KMS-11 (cell line): Measurements from ENCODE around the gene RAPGEF3.

Source experiments
- H2AFZ ChIP-seq: fragments of 200-600 bp; sonication (generic); 2 replicates; pipeline ENCODE4 v1.6.1; 2016; ENCODE audit warnings: antibody characterized with exemption, mixed run types, low read depth
- H3K27ac ChIP-seq: fragments of 200-600 bp; sonication (generic); 2 replicates; pipeline ENCODE4 v1.6.1; 2016; ENCODE audit warnings: mild to moderate bottlenecking, mixed run types
- H3K27me3 ChIP-seq: fragments of 200-600 bp; sonication (generic); 2 replicates; pipeline ENCODE4 v1.6.1; 2017; ENCODE audit warnings: mild to moderate bottlenecking, low read depth, mixed run types, moderate library complexity; ENCODE audit not compliant: insufficient read depth
- H3K36me3 ChIP-seq: fragments of 200-600 bp; sonication (generic); 2 replicates; pipeline ENCODE4 v1.6.1; 2017; ENCODE audit warnings: mild to moderate bottlenecking, mixed run types; ENCODE audit not compliant: insufficient read depth
- H3K4me1 ChIP-seq: fragments of 200-600 bp; sonication (generic); 2 replicates; pipeline ENCODE4 v1.6.1; 2016; ENCODE audit warnings: mild to moderate bottlenecking, low read depth, mixed run types; ENCODE audit not compliant: poor library complexity, severe bottlenecking
- H3K4me2 ChIP-seq: fragments of 200-600 bp; sonication (generic); 2 replicates; pipeline ENCODE4 v1.7.0; 2016; ENCODE audit warnings: mild to moderate bottlenecking, mixed run types
- H3K4me3 ChIP-seq: fragments of 200-600 bp; sonication (generic); IDR thresholded peaks from 2 replicates; pipeline ENCODE4 v1.6.1; 2017; ENCODE audit warnings: low read depth, low read length, mixed read lengths; ENCODE audit not compliant: insufficient read depth
- H3K79me2 ChIP-seq: fragments of 200-600 bp; sonication (generic); 2 replicates; pipeline ENCODE4 v1.6.1; 2016; ENCODE audit warnings: low read depth, mixed run types; ENCODE audit not compliant: insufficient read depth
- H3K9ac ChIP-seq: fragments of 200-600 bp; sonication (generic); 2 replicates; pipeline ENCODE4 v1.6.1; 2016; ENCODE audit warnings: mild to moderate bottlenecking, mixed run types
- H4K20me1 ChIP-seq: fragments of 200-600 bp; sonication (generic); 2 replicates; pipeline ENCODE4 v1.6.1; 2016; ENCODE audit warnings: mild to moderate bottlenecking, mixed run types; ENCODE audit not compliant: insufficient read depth
- TF ChIP-seq, protein P1 (sequence below): fragments of 200-600 bp; sonication (generic); conservative IDR thresholded peaks from 2 replicates; pipeline ENCODE4 v1.6.1; 2017; ENCODE audit warnings: low read depth, mild to moderate bottlenecking, antibody characterized with exemption, low read length, moderate library complexity, mixed read lengths

Gene RAPGEF3

DNA sequence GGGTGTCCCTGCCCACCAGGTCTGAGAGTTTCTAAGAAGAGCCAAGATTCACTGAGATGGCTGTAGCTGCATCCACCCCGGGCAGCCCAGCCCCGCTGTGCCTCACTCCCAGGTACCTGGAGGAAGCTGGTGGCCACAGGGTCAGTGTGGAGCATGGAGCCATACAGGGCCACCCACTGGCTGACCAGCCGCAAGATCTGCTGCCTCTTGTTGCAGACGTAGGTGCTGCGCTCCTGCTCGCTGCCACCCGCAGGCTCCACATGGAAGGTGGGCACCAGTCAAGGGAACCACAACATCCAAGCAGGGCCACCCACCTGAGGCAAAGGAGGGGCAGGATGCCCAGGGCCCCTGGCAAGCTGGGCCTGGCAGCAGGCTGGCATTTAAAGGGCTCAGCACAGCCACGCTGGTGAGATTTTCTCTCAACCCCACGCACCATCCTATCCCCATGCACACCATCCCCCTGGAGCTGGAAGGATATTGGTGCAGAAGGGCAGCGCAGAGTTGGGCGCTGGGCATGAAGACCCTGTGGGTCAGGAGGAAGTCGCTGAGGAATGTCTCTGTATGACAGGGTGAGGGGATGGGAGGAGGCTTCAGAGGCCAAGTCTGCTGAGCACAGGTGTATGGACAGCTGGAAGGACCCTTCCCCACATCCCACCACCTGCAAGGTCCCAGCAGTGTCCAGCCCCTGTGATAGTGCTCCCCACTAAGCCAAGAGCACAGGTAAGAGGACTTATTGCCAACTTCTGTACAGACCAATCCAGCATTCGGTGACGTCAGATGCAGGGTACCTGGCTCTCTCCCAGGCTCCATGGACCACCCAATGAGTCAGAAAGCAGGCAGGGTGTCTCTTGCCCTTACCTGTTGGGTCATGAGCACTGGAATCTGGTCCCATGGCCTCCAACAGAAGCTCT, 10.8 kb downstream of the RAPGEF3 start:
- Histone ChIP-seq H3K27me3 (no peaks in the 10 kb centered on the region), H4K20me1 (no peaks in the 10 kb centered on the region), H3K9ac (no peak overlapping the region), H2AFZ (no peak overlapping the region), H3K27ac (no peak overlapping the region), H3K4me3 (no peak overlapping the region), H3K36me3 (no peaks in the 10 kb centered on the region), H3K4me1 (peaks cover 29% of the 10 kb centered on the region), H3K4me2 (no peak overlapping the region), H3K79me2 (no peaks in the 10 kb centered on the region)
- TF ChIP-seq, protein P1, sequence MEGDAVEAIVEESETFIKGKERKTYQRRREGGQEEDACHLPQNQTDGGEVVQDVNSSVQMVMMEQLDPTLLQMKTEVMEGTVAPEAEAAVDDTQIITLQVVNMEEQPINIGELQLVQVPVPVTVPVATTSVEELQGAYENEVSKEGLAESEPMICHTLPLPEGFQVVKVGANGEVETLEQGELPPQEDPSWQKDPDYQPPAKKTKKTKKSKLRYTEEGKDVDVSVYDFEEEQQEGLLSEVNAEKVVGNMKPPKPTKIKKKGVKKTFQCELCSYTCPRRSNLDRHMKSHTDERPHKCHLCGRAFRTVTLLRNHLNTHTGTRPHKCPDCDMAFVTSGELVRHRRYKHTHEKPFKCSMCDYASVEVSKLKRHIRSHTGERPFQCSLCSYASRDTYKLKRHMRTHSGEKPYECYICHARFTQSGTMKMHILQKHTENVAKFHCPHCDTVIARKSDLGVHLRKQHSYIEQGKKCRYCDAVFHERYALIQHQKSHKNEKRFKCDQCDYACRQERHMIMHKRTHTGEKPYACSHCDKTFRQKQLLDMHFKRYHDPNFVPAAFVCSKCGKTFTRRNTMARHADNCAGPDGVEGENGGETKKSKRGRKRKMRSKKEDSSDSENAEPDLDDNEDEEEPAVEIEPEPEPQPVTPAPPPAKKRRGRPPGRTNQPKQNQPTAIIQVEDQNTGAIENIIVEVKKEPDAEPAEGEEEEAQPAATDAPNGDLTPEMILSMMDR = no peak

DNA sequence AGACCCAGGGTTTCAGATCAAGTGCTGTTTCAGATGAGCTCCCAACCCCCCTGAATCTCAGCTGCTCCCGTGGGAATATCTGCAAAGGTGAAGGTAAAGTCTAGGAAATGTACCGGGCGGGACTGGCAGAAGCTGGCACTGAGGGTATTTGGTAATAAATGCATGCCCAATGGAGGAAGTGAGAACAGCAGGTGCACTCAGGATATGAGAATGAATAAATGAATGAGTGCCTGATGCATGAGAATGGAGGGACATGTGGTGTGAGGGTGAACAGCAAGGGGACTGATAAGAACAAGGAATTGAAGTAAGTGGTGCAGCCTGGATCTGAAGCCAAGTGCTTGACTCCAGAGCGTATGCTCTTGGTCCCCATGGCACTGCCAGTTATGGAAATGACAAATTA, 11.6 kb downstream of the RAPGEF3 start:
- Histone ChIP-seq H3K36me3 (no peaks in the 10 kb centered on the region), H4K20me1 (no peaks in the 10 kb centered on the region), H3K4me2 (no peak overlapping the region), H3K27me3 (no peaks in the 10 kb centered on the region), H2AFZ (no peak overlapping the region), H3K79me2 (no peaks in the 10 kb centered on the region), H3K9ac (no peak overlapping the region), H3K4me1 (peaks cover 28% of the 10 kb centered on the region), H3K27ac (no peak overlapping the region), H3K4me3 (no peak overlapping the region)
- TF ChIP-seq, protein P1 = no peak

DNA sequence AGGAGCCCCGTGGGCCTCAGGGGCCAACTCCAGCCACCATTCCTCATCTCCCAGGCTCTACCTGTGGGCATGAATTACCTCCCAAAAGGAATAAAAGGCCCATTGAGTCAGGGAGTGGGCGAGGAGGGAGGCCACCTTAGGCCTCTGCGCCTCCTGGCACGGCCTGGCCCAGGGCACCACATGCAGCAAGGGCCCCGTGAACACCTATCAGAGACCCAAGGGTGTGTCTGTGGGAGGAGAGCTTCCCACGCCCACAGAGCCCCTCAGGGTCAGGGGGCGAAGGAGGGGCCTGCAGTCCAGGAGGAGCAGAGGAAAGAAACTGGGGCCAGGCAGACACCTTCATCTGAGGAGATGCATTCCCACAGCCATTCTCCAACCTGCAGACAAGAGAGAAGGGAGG, 12.2 kb downstream of the RAPGEF3 start:
- no peak overlapping the region for H3K4me2 ChIP-seq
- no peaks in the 10 kb centered on the region for H4K20me1 ChIP-seq
- no peaks in the 10 kb centered on the region for H3K79me2 ChIP-seq
- no peak overlapping the region for H2AFZ ChIP-seq
- no peaks in the 10 kb centered on the region for H3K27me3 ChIP-seq
- H3K4me1 ChIP-seq = peaks cover 32% of the 10 kb centered on the region
- TF ChIP-seq, protein P1 = no peak
- H3K4me3 ChIP-seq = no peak overlapping the region
- no peak overlapping the region for H3K27ac ChIP-seq
- no peaks in the 10 kb centered on the region for H3K36me3 ChIP-seq
- H3K9ac ChIP-seq = no peak overlapping the region

DNA sequence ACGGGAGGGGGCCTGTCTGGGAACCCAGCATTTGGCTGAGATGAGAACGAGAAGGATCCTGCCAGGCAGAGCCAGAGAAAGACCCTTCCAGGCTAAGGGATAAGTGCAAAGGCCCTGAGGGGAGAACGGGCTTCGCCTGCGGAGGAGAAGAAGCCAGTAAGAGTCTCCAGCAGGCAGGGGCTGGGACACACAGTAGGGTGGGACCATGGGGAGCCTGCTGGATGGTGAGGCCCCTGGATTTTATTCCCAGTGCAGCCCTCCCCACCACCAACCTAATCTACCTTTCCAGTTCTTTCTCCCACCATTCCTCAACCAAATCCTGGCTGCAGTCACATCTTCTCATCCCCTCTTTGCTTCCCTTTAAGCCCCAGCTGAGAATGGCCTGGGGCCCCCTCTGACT, 12.6 kb downstream of the RAPGEF3 start:
- H3K9ac ChIP-seq = no peak overlapping the region
- H4K20me1 ChIP-seq = no peaks in the 10 kb centered on the region
- no peak overlapping the region for H3K4me2 ChIP-seq
- TF ChIP-seq, protein P1 = no peak
- H3K27me3 ChIP-seq = no peaks in the 10 kb centered on the region
- no peaks in the 10 kb centered on the region for H3K79me2 ChIP-seq
- no peak overlapping the region for H2AFZ ChIP-seq
- no peak overlapping the region for H3K4me3 ChIP-seq
- no peak overlapping the region for H3K27ac ChIP-seq
- H3K4me1 ChIP-seq = peaks cover 36% of the 10 kb centered on the region
- H3K36me3 ChIP-seq = no peaks in the 10 kb centered on the region
